ENCODE results near the gene MAD1L1.

DNA sequence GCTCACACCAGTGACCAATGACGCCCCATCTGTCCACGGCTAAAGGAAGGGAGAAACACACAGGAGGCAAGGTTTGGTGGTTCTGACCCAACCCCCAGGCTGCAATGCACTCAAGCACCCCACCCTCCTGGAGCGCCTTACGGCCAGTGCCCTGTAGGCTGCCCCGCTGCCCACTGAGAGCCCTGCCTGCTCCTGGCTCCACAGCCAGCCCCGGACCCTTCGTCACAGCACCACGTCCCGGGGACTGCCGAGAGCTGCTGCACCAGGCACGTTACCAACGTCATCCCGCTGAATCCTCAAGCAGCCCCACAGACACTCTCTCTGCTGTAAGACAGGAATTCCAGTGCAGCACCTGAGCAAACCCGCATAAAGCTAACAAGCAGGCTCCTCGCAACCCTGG is 87.8 kb downstream of the MAD1L1 start:
- TF ChIP-seq, protein P1, sequence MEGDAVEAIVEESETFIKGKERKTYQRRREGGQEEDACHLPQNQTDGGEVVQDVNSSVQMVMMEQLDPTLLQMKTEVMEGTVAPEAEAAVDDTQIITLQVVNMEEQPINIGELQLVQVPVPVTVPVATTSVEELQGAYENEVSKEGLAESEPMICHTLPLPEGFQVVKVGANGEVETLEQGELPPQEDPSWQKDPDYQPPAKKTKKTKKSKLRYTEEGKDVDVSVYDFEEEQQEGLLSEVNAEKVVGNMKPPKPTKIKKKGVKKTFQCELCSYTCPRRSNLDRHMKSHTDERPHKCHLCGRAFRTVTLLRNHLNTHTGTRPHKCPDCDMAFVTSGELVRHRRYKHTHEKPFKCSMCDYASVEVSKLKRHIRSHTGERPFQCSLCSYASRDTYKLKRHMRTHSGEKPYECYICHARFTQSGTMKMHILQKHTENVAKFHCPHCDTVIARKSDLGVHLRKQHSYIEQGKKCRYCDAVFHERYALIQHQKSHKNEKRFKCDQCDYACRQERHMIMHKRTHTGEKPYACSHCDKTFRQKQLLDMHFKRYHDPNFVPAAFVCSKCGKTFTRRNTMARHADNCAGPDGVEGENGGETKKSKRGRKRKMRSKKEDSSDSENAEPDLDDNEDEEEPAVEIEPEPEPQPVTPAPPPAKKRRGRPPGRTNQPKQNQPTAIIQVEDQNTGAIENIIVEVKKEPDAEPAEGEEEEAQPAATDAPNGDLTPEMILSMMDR (conservative IDR thresholded peaks at IDR 0.05; ENCODE audit: low read length) = no peak
- no peak for TF ChIP-seq EZH2phosphoT487 (IDR thresholded peaks at IDR 0.05; ENCODE audit: borderline replicate concordance, low read depth, low read length)

Measured in OCI-LY7 (cell line).